Lung (tissue), 12 donors: ENCODE measurements around the gene NPC1. TPM values are rescaled to one million over a fixed set of nuclear protein-coding genes. Genes with fewer than 3 reads are reported as not detected.
"Not testable (repeated sequence)": the region's sequence is repeated elsewhere in the genome, so short reads cannot be mapped to it uniquely, and the experiment has no call there.

Source experiments
- ATAC-seq: fragments of 200-7000 bp; cut with Tn5 transposase; one replicate; pipeline ENCODE4 v1.9.1; 2020; ENCODE audit warnings: moderate number of reproducible peaks; ENCODE audit not compliant: insufficient read depth, low FRiP score
- DNase-seq, 3 donors: peaks; one replicate each; pipeline ENCODE4 v3.0.0-alpha.2; 2013 to 2017
- H3K27ac ChIP-seq, 2 donors: one replicate each; pipeline ENCODE4 v1.5.1; 2013; ENCODE audit warnings: mild to moderate bottlenecking in 2 of 2, moderate library complexity in 2 of 2, control low read depth in 1 of 2, inconsistent platforms in 1 of 2, low read depth in 1 of 2, low read length in 1 of 2
- H3K27me3 ChIP-seq, 3 donors: one replicate each; pipeline ENCODE4 v1.5.1; 2013; ENCODE audit warnings: low read length in 2 of 3; ENCODE audit not compliant: control insufficient read depth in 3 of 3, insufficient read depth in 3 of 3
- H3K36me3 ChIP-seq, 4 donors: one replicate each; pipeline ENCODE4 v1.5.1; 2013; ENCODE audit warnings: low read length in 4 of 4, mild to moderate bottlenecking in 1 of 4, moderate library complexity in 1 of 4; ENCODE audit not compliant: control insufficient read depth in 4 of 4, insufficient read depth in 4 of 4
- H3K4me1 ChIP-seq, 5 donors: one replicate each; pipeline ENCODE4 v1.5.1; 2013; ENCODE audit warnings: low read length in 5 of 5, mild to moderate bottlenecking in 2 of 5, moderate library complexity in 1 of 5; ENCODE audit not compliant: control insufficient read depth in 5 of 5, insufficient read depth in 5 of 5
- H3K4me3 ChIP-seq: one replicate; pipeline ENCODE4 v1.5.1; 2013; ENCODE audit warnings: mild to moderate bottlenecking, control low read depth, moderate library complexity
- H3K9ac ChIP-seq, 2 donors: one replicate each; pipeline ENCODE4 v1.5.1; 2013; ENCODE audit warnings: low read length in 2 of 2, control low read depth in 1 of 2; ENCODE audit not compliant: insufficient read depth in 1 of 2
- H3K9me3 ChIP-seq, 4 donors: one replicate each; pipeline ENCODE4 v1.5.1; 2013; ENCODE audit warnings: low read length in 3 of 4, mild to moderate bottlenecking in 1 of 4, moderate library complexity in 1 of 4; ENCODE audit not compliant: control insufficient read depth in 4 of 4, insufficient read depth in 3 of 4
- CTCF ChIP-seq: IDR thresholded peaks from 2 replicates; pipeline ENCODE4 v1.5.1; 2012; ENCODE audit warnings: mild to moderate bottlenecking; ENCODE audit errors: control extremely low read depth, extremely low read depth
- WGBS, 2 donors: extraction: QIAGEN DNeasy Blood & Tissue Kit; methylation state at CpG; one replicate each; pipeline ENCODE4 v1.1.7; 2013; 5-methylcytosine and 5-hydroxymethylcytosine counted together
- polyA plus RNA-seq, 2 donors: library from polyadenylated mRNA; stranded (reverse); fragments of 200-250 nt; gene quantifications; one replicate each; pipeline ENCODE4 v1.2.1, GENCODE V29; 2013
- total RNA-seq, 2 donors: library from RNA; depleted of rRNA in 1 of 2; stranded (reverse); fragments of >200 nt in 1 of 2; gene quantifications; one replicate each; pipeline ENCODE4 v1.2.1, GENCODE V29; 2014 to 2021
- donor health status: control.
- donor health status: control.
- donor health status: Bipolar disorder and iron deficiency.
- donor health status: healthy.
- donor health status: DM: yes; HTN: yes; CAD: no.

NPC1 gene
- total and polyA plus RNA-seq, 4 donors, result 47.7 to 143 (median 73.0) TPM

- Histone ChIP-seq H3K27ac (no peak overlapping the region), H3K9me3 (peaks cover 0 to 1% (median 0%) of the 10 kb centered on the region in 4 donors), H3K9ac (no peak overlapping the region), H3K27me3 (peaks cover 0 to 5% (median 4%) of the 10 kb centered on the region in 3 donors), H3K36me3 (no peaks in the 10 kb centered on the region), H3K4me3 (no peak overlapping the region), H3K4me1 (peaks cover 2 to 15% (median 5%) of the 10 kb centered on the region in 5 donors)
- 87 to 90% methylated on average over 3 of the region's 3 CpGs for WGBS, 2 donors
- TF ChIP-seq CTCF, result no peak
- no peak for ATAC-seq
- no peak for DNase-seq
Observed at GRCh38 chr18:23614891-23615290, 28.6 kb upstream of the NPC1 start.

- DNase-seq (no peak), ATAC-seq (no peak)
- peaks cover 0 to 2% (median 0%) of the 10 kb centered on the region in 3 donors for H3K27me3 ChIP-seq
- 94 to 98% methylated on average over 2 of the region's 2 CpGs for WGBS, 2 donors
- no peak for TF ChIP-seq CTCF
- no peaks in the 10 kb centered on the region for H3K36me3 ChIP-seq
- H3K9me3 ChIP-seq, result peaks cover 0 to 1% (median 0%) of the 10 kb centered on the region in 4 donors
- H3K4me3 ChIP-seq, result no peak overlapping the region
- no peak overlapping the region for H3K27ac ChIP-seq
- H3K9ac ChIP-seq, result no peak overlapping the region
- H3K4me1 ChIP-seq, result peaks cover 0 to 10% (median 5%) of the 10 kb centered on the region in 5 donors
Observed at GRCh38 chr18:23614413-23614812, 28.1 kb upstream of the NPC1 start.

GRCh38 chr18:23613091-23613475 is 26.8 kb upstream of the NPC1 start:
- H3K27me3 ChIP-seq, H3K9me3 ChIP-seq, H3K4me3 ChIP-seq, ATAC-seq, DNase-seq, H3K9ac ChIP-seq, H3K27ac ChIP-seq, H3K36me3 ChIP-seq, H3K4me1 ChIP-seq: not testable (repeated sequence)
- WGBS, 2 donors, result 84% methylated on average over 7 of the region's 7 CpGs

GRCh38 chr18:23612434-23613090 is 26.3 kb upstream of the NPC1 start:
- Histone ChIP-seq H3K9me3 (peaks cover 0 to 1% (median 0%) of the 10 kb centered on the region in 4 donors), H3K27ac (no peak overlapping the region), H3K27me3 (peaks cover 0 to 2% (median 0%) of the 10 kb centered on the region in 3 donors), H3K4me3 (no peak overlapping the region), H3K4me1 (peaks cover 0 to 2% (median 0%) of the 10 kb centered on the region in 5 donors), H3K9ac (peak overlapping the region in 1 of 2 donors; percentile 33), H3K36me3 (no peaks in the 10 kb centered on the region)
- 59 to 73% methylated on average over 8 of the region's 8 CpGs for WGBS, 2 donors
- ATAC-seq (no peak), DNase-seq (no peak)
- TF ChIP-seq CTCF, result no peak
